BJ (cell line): ENCODE data around the gene IFI27L2. TPM values are rescaled to one million over a fixed set of nuclear protein-coding genes. Genes with fewer than 3 reads are reported as not detected.

ENCODE experiments used
- CTCF ChIA-PET: fragments of 350-600 bp; formaldehyde crosslinking; extraction: SDS; loops from one replicate; lab custom pipeline; 2021; ENCODE audit warnings: antibody characterized with exemption, inconsistent platforms; lab: Yijun Ruan, JAX
- POLR2A ChIA-PET: fragments of 300-600 bp; sonication (Branson Sonifier 250); formaldehyde crosslinking; extraction: SDS; loops from one replicate; lab custom pipeline; 2021; ENCODE audit warnings: antibody characterized with exemption; lab: Charles Lee
- DNase-seq: peaks from one replicate; pipeline ENCODE4 v3.0.0-alpha.2; 2011; ENCODE audit warnings: low read depth
- H3K27me3 ChIP-seq: 2 replicates; pipeline ENCODE4 v1.6.0; 2011; ENCODE audit warnings: low read length; ENCODE audit not compliant: control insufficient read depth, insufficient read depth
- H3K36me3 ChIP-seq: 2 replicates; pipeline ENCODE4 v1.5.1; 2011; ENCODE audit warnings: low read length; ENCODE audit not compliant: control insufficient read depth, insufficient read depth
- H3K4me3 ChIP-seq: 2 replicates; pipeline ENCODE4 v1.5.1; 2011; ENCODE audit warnings: low read depth, mild to moderate bottlenecking, control low read depth, low read length
- polyA plus RNA-seq: library from polyadenylated mRNA; depleted of rRNA; stranded (reverse); fragments of >200 nt; gene quantifications from 2 replicates; pipeline ENCODE4 v1.2.3, GENCODE V29; 2011
- TF ChIP-seq, protein P1 (sequence below): IDR thresholded peaks from 2 replicates; pipeline ENCODE4 v1.5.1; 2011; ENCODE audit warnings: low read depth, mild to moderate bottlenecking, control low read depth, inconsistent platforms, low read length, moderate library complexity; ENCODE audit not compliant: insufficient read depth

Gene IFI27L2
- polyA plus RNA-seq, 1 experiment = 201 TPM

DNA sequence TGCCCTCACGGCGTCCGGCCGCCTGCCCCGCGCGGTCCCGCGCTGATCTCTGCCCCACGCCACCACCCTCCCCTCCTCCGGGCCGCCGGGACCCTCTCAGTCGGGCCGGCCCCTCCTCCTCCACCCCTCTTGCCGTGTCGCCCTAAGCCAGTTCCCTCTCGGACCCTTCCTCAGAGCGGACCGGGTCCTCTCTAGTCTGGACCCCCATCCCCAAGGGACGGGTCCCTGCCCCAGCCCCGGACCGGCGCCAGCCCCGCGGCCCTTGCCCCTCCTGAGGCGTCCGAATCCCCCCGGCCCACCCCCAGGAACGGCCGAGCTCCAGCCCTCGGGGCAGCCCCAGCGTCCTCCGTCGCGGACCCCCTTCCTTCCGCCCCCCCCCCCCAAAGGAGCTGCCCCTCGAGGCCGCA lies 45.2 kb upstream of the IFI27L2 start:
- POLR2A ChIA-PET = no interaction called here
- H3K27me3 ChIP-seq = peaks cover 7% of the 10 kb centered on the region
- CTCF ChIA-PET = interaction anchor here (0.7 to 1.1 kb wide), 2 partner anchors 22 to 138 kb away, joined by 3 read pairs; no protein-coding TSS in a partner anchor

DNA sequence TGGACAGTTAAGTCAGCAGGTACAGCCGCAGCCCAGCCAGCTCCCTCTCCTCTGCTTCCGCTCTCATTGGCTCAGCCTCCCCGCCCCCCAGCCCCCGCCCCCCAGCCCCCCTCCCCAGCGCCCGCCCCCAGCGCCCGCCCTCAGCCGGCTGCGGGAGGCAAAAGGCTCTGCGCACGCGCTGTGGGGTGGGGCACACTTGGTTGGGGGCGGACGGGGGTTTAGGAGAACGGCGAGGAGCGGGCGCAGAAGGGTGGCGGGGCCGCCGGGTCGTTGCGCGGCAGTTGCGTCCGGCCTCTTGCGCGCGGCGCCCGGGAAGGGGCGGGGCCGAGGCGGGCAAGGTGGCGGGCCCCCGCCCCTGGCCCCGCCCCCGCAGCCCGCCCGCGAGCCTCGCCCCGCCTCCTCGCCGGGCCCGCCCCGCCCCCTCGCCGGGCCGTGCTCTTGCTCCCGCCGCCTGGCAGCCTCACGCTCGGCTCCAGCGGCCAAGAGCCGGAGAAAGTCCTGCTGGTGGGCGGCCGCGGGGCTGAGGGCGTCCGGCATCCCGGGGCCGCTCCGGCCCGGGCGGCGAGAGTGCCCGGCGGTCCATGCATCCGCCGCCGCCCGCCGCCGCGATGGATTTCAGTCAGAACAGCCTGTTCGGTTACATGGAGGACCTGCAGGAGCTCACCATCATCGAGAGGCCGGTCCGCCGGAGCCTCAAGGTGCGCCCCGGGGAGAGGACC lies 44.6 kb upstream of the IFI27L2 start, which contains the start of gene PPP4R4:
Gene PPP4R4 (plus strand): TSS at position 438 of the 719 bp plus-strand sequence. CDS start 144 bp downstream, at position 582.
- TF ChIP-seq, protein P1, sequence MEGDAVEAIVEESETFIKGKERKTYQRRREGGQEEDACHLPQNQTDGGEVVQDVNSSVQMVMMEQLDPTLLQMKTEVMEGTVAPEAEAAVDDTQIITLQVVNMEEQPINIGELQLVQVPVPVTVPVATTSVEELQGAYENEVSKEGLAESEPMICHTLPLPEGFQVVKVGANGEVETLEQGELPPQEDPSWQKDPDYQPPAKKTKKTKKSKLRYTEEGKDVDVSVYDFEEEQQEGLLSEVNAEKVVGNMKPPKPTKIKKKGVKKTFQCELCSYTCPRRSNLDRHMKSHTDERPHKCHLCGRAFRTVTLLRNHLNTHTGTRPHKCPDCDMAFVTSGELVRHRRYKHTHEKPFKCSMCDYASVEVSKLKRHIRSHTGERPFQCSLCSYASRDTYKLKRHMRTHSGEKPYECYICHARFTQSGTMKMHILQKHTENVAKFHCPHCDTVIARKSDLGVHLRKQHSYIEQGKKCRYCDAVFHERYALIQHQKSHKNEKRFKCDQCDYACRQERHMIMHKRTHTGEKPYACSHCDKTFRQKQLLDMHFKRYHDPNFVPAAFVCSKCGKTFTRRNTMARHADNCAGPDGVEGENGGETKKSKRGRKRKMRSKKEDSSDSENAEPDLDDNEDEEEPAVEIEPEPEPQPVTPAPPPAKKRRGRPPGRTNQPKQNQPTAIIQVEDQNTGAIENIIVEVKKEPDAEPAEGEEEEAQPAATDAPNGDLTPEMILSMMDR = no peak
- H3K27me3 ChIP-seq = peaks cover 7% of the 10 kb centered on the region
- peak within 1 kb of the TSS; percentile 53 for H3K4me3 ChIP-seq
- no peaks in the 10 kb centered on the region for H3K36me3 ChIP-seq
- ChIA-PET CTCF (interaction anchor here (0.7 kb wide), 1 partner anchor 138 kb away, joined by 3 read pairs; no protein-coding TSS in a partner anchor), POLR2A (no interaction called here)
- DNase-seq = no peak

More for the DNA sequence above, 45.2 kb upstream of the IFI27L2 start:
- TF ChIP-seq, protein P1 = no peak
- Histone ChIP-seq H3K4me3 (peak overlapping the region; percentile 53), H3K36me3 (no peaks in the 10 kb centered on the region)
- DNase-seq = no peak

DNA sequence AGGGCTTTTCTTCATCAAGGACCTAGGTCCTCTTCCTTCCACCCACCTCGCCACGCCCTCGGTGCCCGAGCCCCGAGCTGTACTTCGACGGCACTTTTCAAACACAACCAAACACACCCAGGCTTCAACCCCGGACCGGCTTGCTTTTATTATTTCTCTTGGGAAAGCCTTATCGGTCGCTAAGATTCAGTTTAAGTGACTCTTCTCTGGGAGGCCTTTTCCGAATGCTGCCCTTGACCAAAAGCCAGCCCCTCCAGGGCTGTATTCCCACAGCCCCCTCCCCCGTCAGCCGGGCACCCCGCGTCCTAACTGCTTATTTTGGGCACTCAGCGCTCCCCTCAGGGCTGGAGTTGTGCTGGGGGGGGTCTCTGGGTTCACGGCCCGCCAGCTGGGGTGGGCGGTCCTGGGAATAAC lies 44.1 kb upstream of the IFI27L2 start:
- peaks cover 7% of the 10 kb centered on the region for H3K27me3 ChIP-seq
- DNase-seq = no peak
- peak overlapping the region; percentile 53 for H3K4me3 ChIP-seq
- TF ChIP-seq, protein P1 = no peak
- no peaks in the 10 kb centered on the region for H3K36me3 ChIP-seq
- POLR2A ChIA-PET = no interaction called here
- CTCF ChIA-PET = interaction anchor here (0.8 kb wide), 1 partner anchor 8 kb away, joined by 3 read pairs; no protein-coding TSS in a partner anchor

DNA sequence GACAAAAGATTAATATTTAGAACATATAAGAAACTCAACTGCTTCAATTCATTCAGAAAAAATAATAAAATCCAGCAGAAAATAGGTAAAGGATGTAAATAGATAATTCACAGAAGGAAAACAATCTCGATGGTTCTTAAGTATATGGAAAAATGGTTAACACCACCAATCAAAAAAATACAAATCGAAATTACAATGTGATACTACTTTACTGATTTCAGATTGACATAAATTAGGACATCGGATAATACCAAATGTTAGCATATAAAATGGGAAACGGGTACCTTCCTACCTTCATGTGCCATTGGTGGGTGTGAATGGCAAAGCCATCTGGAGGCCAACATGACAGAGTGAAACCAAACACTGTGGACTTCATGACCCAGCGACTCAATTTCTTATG lies 43.1 kb upstream of the IFI27L2 start:
- DNase-seq = no peak
- peaks cover 7% of the 10 kb centered on the region for H3K27me3 ChIP-seq
- TF ChIP-seq, protein P1 = no peak
- no peaks in the 10 kb centered on the region for H3K36me3 ChIP-seq
- no peak overlapping the region for H3K4me3 ChIP-seq
- ChIA-PET CTCF (no interaction called here), POLR2A (interaction anchor here (0.5 kb wide), 1 partner anchor 235 kb away, joined by 3 read pairs; no protein-coding TSS in a partner anchor)

DNA sequence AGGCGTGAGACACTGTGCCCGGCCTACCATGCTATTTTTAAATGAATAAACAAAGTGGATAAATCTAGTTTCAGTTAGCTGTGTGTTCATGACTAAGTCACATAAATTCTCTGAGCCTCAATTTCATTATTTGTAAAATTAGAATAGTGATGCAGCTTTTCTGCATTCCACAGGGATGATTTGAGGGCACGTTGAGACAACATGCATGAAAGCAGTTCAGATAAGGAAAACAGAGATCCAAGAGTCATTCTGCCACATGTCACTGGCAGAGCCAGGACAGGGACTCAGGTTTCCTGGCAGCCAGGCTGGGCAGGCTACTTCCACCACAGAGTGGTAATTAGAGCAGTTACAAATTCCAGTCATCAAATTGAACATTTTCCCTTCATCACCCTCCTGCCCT lies 41.8 kb upstream of the IFI27L2 start:
- ChIA-PET POLR2A (no interaction called here), CTCF (interaction anchor here (0.7 to 2.7 kb wide), 4 partner anchors 9 to 232 kb away, joined by 3 to 9 read pairs (median 4); no protein-coding TSS in a partner anchor)
- no peak for DNase-seq
- TF ChIP-seq, protein P1 = no peak
- Histone ChIP-seq H3K36me3 (no peaks in the 10 kb centered on the region), H3K27me3 (peaks cover 7% of the 10 kb centered on the region), H3K4me3 (no peak overlapping the region)
